AG04450 (cell line): ENCODE results near the gene CFL1. TPM values are rescaled to one million over a fixed set of nuclear protein-coding genes. Genes with fewer than 3 reads are reported as not detected.
A peak's percentile ranks its signal among the peaks of the same experiment; 100 is the strongest.

Experiments
- CTCF ChIA-PET: fragments of 300-600, 350-600 bp; formaldehyde crosslinking; extraction: SDS; loops from one replicate; lab custom pipeline; 2022; ENCODE audit warnings: antibody characterized with exemption, inconsistent platforms; lab: Charles Lee
- POLR2A ChIA-PET: fragments of 350-600 bp; formaldehyde crosslinking; extraction: SDS; loops from one replicate; lab custom pipeline; 2021; ENCODE audit warnings: antibody characterized with exemption, inconsistent platforms; lab: Yijun Ruan, JAX
- DNase-seq: peaks from one replicate; pipeline ENCODE4 v3.0.0-alpha.2; 2011; ENCODE audit warnings: low read depth, low spot score
- H3K27ac ChIP-seq: one replicate; pipeline ENCODE4 v1.5.1; 2012; ENCODE audit warnings: low read depth, low read length, control low read depth
- H3K27me3 ChIP-seq: one replicate; pipeline ENCODE4 v1.6.0; 2012; ENCODE audit warnings: low read length; ENCODE audit not compliant: control insufficient read depth, insufficient read depth
- H3K4me3 ChIP-seq: 2 replicates; pipeline ENCODE4 v1.5.1; 2011; ENCODE audit warnings: mild to moderate bottlenecking, low read depth, low read length, control low read depth
- H3K9me3 ChIP-seq: 2 replicates; pipeline ENCODE4 v1.5.1; 2012; ENCODE audit warnings: low read length; ENCODE audit not compliant: control insufficient read depth, insufficient read depth
- polyA plus RNA-seq: library from polyadenylated mRNA; depleted of rRNA; stranded (reverse); fragments of >200 nt; gene quantifications from 2 replicates; pipeline ENCODE4 v1.2.3, GENCODE V29; 2011
- TF ChIP-seq, protein P1 (sequence below): IDR thresholded peaks from 2 replicates; pipeline ENCODE4 v1.5.1; 2011; ENCODE audit warnings: low read depth, low read length, control low read depth, inconsistent platforms

CFL1 gene
- polyA plus RNA-seq, 1 experiment: 1,553 TPM

DNA sequence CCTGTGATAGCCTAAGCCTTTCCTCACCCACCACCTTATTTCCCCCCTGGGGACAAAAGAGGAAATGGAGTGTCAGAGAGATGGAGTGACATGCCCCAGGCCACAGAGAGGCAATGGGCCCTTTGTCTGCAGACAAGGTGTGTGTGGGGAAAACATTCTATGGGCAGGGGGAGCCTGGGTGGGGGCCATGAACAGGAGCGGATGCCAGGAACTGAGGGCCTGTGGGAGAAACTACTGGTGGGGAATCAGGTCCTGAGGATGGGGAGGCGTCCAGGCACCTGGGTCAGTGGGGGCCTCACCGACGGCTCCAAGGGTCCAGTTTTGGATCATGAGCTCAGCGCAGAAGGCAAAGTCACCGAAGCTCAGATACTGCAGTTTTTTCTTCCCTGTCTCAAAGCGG, 27.3 kb upstream of the CFL1 start:
- H3K27ac ChIP-seq: no peak overlapping the region
- no peak for DNase-seq
- no peaks in the 10 kb centered on the region for H3K9me3 ChIP-seq
- H3K4me3 ChIP-seq: no peak overlapping the region
- ChIA-PET POLR2A (interaction anchor here (0.6 to 1.7 kb wide), 7 partner anchors 15 to 248 kb away, joined by 3 to 8 read pairs (median 6); partner anchors contain the start of genes CFL1, MUS81 and SIPA1), CTCF (interaction anchor here (0.6 to 8.9 kb wide), 41 partner anchors 11 to 222 kb away, joined by 3 to 157 read pairs (median 6); partner anchors contain the start of genes EFEMP2, KAT5, MUS81 and SART1)
- TF ChIP-seq, protein P1, sequence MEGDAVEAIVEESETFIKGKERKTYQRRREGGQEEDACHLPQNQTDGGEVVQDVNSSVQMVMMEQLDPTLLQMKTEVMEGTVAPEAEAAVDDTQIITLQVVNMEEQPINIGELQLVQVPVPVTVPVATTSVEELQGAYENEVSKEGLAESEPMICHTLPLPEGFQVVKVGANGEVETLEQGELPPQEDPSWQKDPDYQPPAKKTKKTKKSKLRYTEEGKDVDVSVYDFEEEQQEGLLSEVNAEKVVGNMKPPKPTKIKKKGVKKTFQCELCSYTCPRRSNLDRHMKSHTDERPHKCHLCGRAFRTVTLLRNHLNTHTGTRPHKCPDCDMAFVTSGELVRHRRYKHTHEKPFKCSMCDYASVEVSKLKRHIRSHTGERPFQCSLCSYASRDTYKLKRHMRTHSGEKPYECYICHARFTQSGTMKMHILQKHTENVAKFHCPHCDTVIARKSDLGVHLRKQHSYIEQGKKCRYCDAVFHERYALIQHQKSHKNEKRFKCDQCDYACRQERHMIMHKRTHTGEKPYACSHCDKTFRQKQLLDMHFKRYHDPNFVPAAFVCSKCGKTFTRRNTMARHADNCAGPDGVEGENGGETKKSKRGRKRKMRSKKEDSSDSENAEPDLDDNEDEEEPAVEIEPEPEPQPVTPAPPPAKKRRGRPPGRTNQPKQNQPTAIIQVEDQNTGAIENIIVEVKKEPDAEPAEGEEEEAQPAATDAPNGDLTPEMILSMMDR: no peak
- no peaks in the 10 kb centered on the region for H3K27me3 ChIP-seq

DNA sequence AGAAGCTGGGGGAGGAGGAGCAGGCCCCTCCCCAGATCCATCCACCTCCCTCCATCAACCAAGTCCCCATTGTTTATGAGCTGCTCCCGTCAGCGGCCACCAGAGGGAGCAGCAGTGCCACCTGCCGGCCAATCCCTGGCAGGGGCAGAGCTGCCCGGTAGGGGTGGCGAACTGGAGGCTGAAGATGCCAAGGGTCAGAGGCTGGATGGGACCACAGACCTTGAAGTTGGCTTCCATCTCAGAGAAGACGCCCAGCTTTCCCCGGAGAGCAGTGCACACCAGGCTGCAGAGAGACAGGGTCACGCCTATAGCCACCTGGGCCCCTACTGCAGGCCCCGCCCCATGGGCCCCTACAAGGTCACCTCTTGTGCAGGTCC, 26.7 kb upstream of the CFL1 start:
- no peak for DNase-seq

DNA sequence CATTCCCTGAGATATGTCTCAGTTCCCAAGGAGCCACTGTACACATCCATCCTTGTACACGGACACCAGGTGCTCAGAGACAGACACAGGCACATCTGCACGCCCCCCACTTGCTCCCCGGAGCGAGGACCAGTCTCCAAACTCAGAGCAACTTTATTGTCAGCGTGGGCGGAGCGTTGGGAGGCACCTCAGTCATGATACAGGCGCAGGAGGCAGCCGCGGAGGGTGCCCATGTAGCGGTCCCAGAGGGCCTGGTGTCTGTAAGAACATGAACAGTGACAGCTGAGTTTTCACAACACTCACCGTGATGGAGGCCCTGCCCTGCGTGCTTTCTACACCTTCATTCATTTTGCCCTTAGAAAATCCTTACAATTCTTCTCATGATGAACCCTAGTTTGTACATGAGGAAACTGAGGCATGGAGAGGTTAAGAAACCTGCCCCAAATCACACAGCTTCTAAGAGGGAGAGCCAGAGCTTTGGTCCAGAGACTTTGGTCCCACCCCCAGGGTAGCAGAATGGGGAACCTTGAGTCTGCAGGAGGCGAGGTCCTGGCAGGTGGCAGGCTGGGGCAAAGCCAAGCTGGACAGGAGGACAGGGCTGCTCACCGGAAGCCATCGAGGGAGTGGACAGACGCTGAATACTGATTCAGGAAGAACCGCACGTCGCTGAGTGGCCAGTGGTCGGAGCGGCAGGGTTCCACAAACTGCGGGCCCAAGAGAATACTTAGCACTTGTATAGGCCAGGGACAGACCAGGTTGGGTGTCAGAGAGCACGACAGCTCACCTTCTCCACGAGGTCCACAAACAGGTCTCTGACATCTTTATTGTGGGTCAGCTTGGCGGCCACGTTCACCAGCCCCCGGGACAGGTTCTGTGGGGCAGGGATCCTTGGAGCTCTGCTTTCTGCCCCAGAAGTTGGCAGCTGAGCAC, 26.1 kb upstream of the CFL1 start:
- Histone ChIP-seq H3K27ac (no peak overlapping the region), H3K4me3 (no peak overlapping the region), H3K27me3 (no peaks in the 10 kb centered on the region), H3K9me3 (no peaks in the 10 kb centered on the region)
- no peak for DNase-seq
- TF ChIP-seq, protein P1: no peak
- ChIA-PET POLR2A (interaction anchor here (0.6 to 1.7 kb wide), 6 partner anchors 15 to 246 kb away, joined by 3 to 7 read pairs (median 4); partner anchors contain the start of genes CFL1, MUS81 and SIPA1), CTCF (interaction anchor here (0.6 to 8.9 kb wide), 39 partner anchors 10 to 318 kb away, joined by 3 to 157 read pairs (median 6); partner anchors contain the start of genes BANF1, EFEMP2, KAT5 and MUS81)

More for the DNA sequence above, 26.7 kb upstream of the CFL1 start:
- Histone ChIP-seq H3K9me3 (no peaks in the 10 kb centered on the region), H3K27ac (no peak overlapping the region), H3K4me3 (no peak overlapping the region), H3K27me3 (no peaks in the 10 kb centered on the region)
- ChIA-PET POLR2A (interaction anchor here (0.6 to 1.7 kb wide), 7 partner anchors 14 to 247 kb away, joined by 3 to 7 read pairs (median 5); partner anchors contain the start of genes CFL1, MUS81 and SIPA1), CTCF (interaction anchor here (0.6 to 8.9 kb wide), 46 partner anchors 11 to 318 kb away, joined by 3 to 157 read pairs (median 5); partner anchors contain the start of genes BANF1, EFEMP2, KAT5 and MUS81)
- TF ChIP-seq, protein P1: peak; percentile 100

DNA sequence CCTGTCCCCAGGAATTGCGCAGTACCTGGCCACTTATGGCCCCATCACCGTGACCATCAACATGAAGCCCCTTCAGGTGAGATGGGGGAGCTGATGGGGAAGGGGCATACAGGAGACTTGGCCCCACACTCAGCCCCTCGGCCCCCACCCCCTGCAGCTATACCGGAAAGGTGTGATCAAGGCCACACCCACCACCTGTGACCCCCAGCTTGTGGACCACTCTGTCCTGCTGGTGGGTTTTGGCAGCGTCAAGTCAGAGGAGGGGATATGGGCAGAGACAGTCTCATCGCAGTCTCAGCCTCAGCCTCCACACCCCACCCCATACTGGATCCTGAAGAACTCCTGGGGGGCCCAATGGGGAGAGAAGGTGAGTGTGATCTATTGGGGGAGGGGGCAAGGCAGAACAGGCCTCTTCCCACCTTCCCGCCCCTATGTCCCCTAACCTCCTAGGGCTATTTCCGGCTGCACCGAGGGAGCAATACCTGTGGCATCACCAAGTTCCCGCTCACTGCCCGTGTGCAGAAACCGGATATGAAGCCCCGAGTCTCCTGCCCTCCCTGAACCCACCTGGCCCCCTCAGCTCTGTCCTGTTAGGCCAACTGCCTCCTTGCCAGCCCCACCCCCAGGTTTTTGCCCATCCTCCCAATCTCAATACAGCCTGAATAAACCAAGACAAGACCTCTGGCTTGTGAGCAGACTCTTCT, 25.2 kb upstream of the CFL1 start:
- Histone ChIP-seq H3K27me3 (no peaks in the 10 kb centered on the region), H3K9me3 (no peaks in the 10 kb centered on the region), H3K4me3 (no peak overlapping the region), H3K27ac (no peak overlapping the region)
- ChIA-PET CTCF (interaction anchor here (0.6 to 8.9 kb wide), 7 partner anchors 9 to 108 kb away, joined by 3 to 157 read pairs (median 29); partner anchors contain the start of genes EFEMP2 and MUS81), POLR2A (no interaction called here)
- TF ChIP-seq, protein P1: no peak
- DNase-seq: no peak
